Measurements from ENCODE around the gene GSX1. TPM values are rescaled to one million over a fixed set of nuclear protein-coding genes. Genes with fewer than 3 reads are reported as not detected.

GSX1 gene
- total RNA-seq, 4 donors from 2014 or later, result not detected

GRCh38 chr13:27810461-27810860, 18.2 kb downstream of the GSX1 start:
- no peak for TF ChIP-seq CTCF (IDR thresholded peaks at IDR 0.05; ENCODE audit: low read depth)

DNA sequence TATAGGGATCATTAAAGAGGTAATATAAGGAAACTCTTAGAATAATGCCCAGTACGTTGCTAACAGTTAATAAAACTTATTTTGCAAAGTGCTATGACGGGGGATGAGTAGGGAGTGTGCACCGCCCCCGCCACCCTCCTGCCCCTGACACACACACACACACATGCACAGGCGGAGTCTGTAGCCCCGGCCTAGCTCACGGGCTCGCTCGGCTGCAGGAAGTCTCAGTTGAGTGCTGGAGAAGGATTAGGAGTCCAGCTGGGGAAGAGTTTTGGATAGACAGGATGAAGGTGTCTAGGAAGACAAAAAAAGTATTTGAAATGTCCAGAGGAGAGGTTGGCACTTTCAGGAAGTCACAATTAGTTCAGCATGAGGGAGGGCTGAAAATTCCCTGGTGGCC, 21.5 kb downstream of the GSX1 start:
- TF ChIP-seq CTCF (IDR thresholded peaks at IDR 0.05; ENCODE audit: low read depth), result no peak

DNA sequence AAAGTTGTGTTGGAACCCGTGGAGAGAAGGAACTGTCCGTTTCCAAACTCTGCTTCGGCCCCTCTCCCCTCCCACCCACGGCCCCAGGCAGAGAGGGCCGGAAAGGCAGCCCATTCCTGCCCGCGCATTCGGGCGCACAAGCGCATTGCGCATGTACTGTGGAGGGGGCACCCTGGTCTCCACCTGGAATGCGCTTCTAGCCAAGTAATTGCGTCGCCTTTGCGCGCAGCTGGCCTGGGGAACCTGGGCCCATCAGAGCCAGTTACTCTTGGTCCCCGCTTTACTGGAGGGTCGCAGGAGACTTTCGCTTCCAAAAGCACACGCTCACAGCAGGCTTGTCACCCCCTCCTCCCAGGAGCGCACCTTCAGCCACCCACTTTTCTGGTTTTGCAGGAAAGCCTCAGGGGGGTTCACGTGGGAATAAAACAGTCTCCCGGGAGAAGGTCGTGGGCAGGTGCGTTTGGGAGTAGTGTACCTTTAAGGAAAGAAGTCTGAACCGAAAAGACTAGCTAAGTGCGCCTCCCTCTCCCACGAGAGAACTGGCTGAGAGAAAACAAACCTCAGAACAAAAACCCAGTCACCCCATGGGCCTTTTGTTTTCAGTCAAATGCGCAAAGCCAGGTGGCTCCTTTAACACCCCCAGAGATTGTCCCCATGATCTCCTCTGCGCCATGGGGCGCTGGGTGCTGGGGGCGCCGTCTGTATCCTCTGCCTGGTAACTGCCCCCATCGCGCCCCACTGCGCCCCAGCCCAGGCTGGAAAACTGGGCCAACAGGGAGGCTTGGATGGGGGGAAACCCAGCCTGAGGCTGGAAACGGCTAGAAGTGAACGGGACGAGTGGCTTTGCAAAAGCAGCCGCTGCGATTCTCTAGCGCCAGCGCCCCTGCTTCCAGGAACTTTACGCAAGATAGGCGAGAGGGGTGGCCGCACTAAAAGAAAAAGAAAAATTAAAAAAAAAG, 28.5 kb downstream of the GSX1 start:
- TF ChIP-seq CTCF (IDR thresholded peaks at IDR 0.05; ENCODE audit: low read depth), result no peak

GRCh38 chr13:27821566-27821965, 29.3 kb downstream of the GSX1 start:
- TF ChIP-seq CTCF (IDR thresholded peaks at IDR 0.05; ENCODE audit: low read depth), result no peak

GRCh38 chr13:27822258-27822872, 30.1 kb downstream of the GSX1 start:
- no peak for TF ChIP-seq CTCF (IDR thresholded peaks at IDR 0.05; ENCODE audit: low read depth)

- TF ChIP-seq CTCF (IDR thresholded peaks at IDR 0.05; ENCODE audit: low read depth), result no peak
These were observed 30.6 kb downstream of the GSX1 start for GRCh38 chr13:27822873-27823311.

DNA sequence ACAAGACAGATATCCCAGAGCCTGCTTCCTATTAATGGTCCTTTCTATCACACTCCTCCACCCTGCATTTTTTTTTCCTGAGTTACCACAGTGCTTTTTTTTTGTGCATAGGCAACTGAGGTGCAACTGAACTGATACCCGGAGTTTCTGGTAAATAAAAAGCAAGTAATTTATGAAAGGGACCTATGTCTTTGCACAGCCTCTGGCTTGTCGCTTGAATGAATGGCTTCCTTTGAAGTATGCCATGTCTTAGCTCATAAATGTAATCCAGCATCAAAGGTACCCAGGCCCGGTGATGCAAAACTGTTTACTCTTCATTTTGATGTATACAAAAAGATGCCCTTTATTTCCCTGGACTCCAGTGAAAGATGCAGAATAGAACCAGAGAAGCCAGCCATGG, 31.8 kb downstream of the GSX1 start:
- TF ChIP-seq CTCF (IDR thresholded peaks at IDR 0.05; ENCODE audit: low read depth), result no peak

Measured in subcutaneous adipose tissue (tissue), 4 donors.